Mammary microvascular endothelial cell (primary cell): ENCODE data around the gene B4GALNT1. TPM values are rescaled to one million over a fixed set of nuclear protein-coding genes. Genes with fewer than 3 reads are reported as not detected.

Experiments used
- total RNA-seq: library from RNA; depleted of rRNA; stranded (reverse); fragments of >200 nt; gene quantifications from 2 replicates; pipeline ENCODE4 v1.2.3, GENCODE V29; 2015

Gene B4GALNT1
- total RNA-seq: 0.13 TPM in 1 of 2 replicates, not detected in the other

DNA sequence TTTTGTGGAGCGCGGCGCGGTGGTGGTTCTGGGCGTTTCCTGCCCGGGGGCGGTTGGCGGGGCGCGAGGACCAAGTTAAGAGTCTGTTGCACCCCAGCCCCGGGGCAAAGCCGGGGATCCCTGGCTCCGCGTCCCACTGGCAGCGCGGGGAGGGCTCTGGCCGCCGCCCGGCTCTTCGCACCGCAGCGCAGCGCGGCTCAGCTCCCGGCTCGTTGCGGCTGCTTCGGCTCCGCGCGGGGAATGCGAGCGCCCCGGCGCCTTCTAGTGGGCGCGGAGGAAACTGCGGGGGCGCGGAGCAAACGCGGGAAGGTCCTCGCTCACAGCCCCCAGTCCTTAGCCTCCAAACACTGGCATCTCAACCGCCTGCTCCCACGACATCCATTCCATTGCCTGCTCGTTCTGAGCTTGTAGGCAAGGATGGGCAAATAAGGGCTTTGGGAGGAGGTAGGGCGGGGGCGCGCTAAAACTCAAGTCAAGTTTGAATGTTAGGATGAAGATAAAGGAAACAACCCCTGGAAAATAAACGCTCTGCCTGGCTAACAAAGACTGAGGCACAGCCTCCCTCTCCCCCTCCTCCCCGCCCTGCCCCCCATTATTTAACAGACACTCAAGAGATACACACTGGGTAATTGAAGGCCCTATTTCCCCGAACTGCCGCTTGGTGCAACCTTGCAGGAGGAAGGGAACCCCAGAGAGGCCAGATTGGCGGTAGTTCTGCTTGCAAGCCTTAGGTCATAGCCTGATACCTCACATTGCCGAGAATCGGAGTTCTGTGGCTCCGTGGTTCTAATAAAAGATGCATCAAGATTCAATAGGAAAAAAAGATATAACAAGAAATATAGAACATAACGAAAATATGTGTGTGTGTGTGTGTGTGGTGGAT lies at the start of gene B4GALNT1:
Gene B4GALNT1 (minus strand): TSS at position 244 of the 883 bp plus-strand sequence. CDS start 1,069 bp downstream, outside the sequence.

DNA sequence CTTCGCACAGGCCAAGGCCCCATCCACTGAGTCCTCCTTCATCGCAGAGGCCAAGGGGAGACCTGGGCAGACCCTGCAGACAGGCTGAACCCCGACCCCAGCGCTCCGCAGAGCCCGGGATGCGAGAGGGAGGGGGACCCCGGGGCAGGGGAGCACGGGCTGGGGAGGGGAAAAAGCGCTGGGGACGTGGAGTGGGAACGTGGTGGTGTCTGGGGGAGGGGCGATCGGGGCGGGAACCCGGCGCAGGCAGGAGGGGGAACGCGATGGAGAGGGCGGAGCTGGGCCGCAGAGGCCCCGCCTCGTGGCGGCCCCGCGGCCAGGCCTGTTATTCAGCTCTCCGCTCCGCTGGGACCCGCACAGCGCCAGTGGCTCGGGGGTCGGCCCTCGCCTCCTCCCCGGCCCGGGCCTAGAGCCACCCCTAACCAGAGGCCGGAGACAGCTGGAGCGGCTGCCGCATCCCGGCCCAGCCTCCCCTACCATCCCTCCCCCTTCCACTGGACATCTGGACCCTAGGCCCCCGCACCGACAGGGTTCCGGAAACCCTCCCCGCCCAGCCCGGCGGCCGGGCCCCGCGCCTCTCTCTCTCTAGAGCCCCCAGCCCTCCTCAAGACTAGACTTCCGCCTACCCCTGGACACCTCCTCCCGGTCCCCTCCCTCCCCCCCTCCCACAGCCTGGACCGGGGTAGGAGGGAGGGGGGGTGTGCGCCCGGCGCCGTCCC lies 21.7 kb downstream of the B4GALNT1 start, which contains the start of gene ARHGEF25:
Gene ARHGEF25 (plus strand): TSS at position 328 of the 719 bp plus-strand sequence. CDS start 460 bp downstream, outside the sequence.

DNA sequence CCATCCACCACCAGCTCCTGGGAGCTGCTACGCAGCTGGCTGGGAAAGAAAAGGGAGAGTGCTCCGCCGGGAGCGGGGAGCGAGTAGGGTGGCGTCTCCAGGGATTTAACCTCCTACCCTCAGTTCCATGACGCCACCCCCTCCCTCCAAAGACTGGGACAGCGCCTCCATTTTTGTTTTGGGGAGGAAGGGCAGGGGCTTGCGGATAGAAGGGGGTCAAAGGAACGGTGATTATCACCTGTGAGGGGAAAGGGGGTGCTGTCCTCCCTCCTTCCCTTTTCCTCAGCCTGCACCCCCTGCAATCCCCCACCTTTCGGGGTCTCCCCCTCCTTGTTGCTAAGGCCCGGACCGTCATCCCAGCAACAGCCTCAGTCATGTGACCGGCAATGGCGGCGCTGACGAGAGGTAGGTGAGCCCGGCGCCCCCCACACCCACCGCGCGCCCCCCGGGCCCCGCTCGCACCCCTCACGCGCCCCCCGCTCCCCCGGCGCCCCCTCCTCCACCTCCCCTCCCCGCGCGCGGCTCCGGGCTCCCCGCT lies 28.5 kb downstream of the B4GALNT1 start, which contains the start of gene DTX3:
Gene DTX3 (plus strand): TSS at position 371 of the 538 bp plus-strand sequence. CDS start 1,694 bp downstream, outside the sequence.

GRCh38 chr12:57590864-57591781 lies 41.9 kb downstream of the B4GALNT1 start, which contains the start of gene PIP4K2C:
PIP4K2C (plus strand) TSS chr12:57591192; CDS start chr12:57591290, 98 bp downstream.

Other genes starting within 250 kb of the B4GALNT1 start
- gene R3HDM2, start 202.2 kb downstream of the B4GALNT1 start, total RNA-seq: 9.6 TPM in 2 replicates
- gene INHBC, start 198.4 kb downstream of the B4GALNT1 start, total RNA-seq: not detected in 2 replicates
- gene INHBE, start 177.9 kb downstream of the B4GALNT1 start, total RNA-seq: 0.05 TPM in 1 of 2 replicates, not detected in the other
- not detected in 2 replicates for gene GLI1, start 173.4 kb downstream of the B4GALNT1 start, total RNA-seq
- not detected in 2 replicates for gene ARHGAP9, start 153.3 kb downstream of the B4GALNT1 start, total RNA-seq
- 101 and 103 TPM in 2 replicates for gene MARS1, start 145.1 kb downstream of the B4GALNT1 start, total RNA-seq
- gene DDIT3, start 112.7 kb downstream of the B4GALNT1 start, total RNA-seq: 12.1 and 15.1 TPM in 2 replicates
- 5.1 and 10.9 TPM in 2 replicates for gene MBD6, start 110.4 kb downstream of the B4GALNT1 start, total RNA-seq
- 196 and 201 TPM in 2 replicates for gene DCTN2, start 86.0 kb downstream of the B4GALNT1 start, total RNA-seq
- 0.07 TPM in 1 of 2 replicates, not detected in the other for gene KIF5A, start 83.2 kb downstream of the B4GALNT1 start, total RNA-seq
- gene PIP4K2C, start 42.0 kb downstream of the B4GALNT1 start, total RNA-seq: 4.7 and 5.6 TPM in 2 replicates
- 0.40 and 2.0 TPM in 2 replicates for gene DTX3, start 28.4 kb downstream of the B4GALNT1 start, total RNA-seq
- gene ARHGEF25, start 21.8 kb downstream of the B4GALNT1 start, total RNA-seq: 0.07 and 0.15 TPM in 2 replicates
- gene OS9, start 60.9 kb upstream of the B4GALNT1 start, total RNA-seq: 185 and 229 TPM in 2 replicates
- 0.07 and 0.25 TPM in 2 replicates for gene AGAP2, start 105.5 kb upstream of the B4GALNT1 start, total RNA-seq
- gene TSPAN31, start 111.8 kb upstream of the B4GALNT1 start, total RNA-seq: 42.6 and 44.3 TPM in 2 replicates
- gene CDK4, start 119.1 kb upstream of the B4GALNT1 start, total RNA-seq: 235 and 265 TPM in 2 replicates
- 1.3 and 2.8 TPM in 2 replicates for gene MARCHF9, start 121.9 kb upstream of the B4GALNT1 start, total RNA-seq
- gene CYP27B1, start 133.9 kb upstream of the B4GALNT1 start, total RNA-seq: 0.53 and 1.6 TPM in 2 replicates
- 10.6 and 16.2 TPM in 2 replicates for gene METTL1, start 138.9 kb upstream of the B4GALNT1 start, total RNA-seq
- gene EEF1AKMT3, start 139.4 kb upstream of the B4GALNT1 start, total RNA-seq: 5.0 and 5.1 TPM in 2 replicates
- 25.4 and 35.1 TPM in 2 replicates for gene TSFM, start 149.6 kb upstream of the B4GALNT1 start, total RNA-seq
- gene AVIL, start 185.5 kb upstream of the B4GALNT1 start, total RNA-seq: 0.05 and 0.27 TPM in 2 replicates
- 85.4 and 86.8 TPM in 2 replicates for gene CTDSP2, start 213.5 kb upstream of the B4GALNT1 start, total RNA-seq